ENCODE measurements around the gene CFAP141. TPM values are rescaled to one million over a fixed set of nuclear protein-coding genes. Genes with fewer than 3 reads are reported as not detected.

The CFAP141 gene
- total and polyA plus RNA-seq, 2 of the 13 experiments (the other 11 are each of a cell fraction or from before 2014, with no cell fraction given), result not detected

DNA sequence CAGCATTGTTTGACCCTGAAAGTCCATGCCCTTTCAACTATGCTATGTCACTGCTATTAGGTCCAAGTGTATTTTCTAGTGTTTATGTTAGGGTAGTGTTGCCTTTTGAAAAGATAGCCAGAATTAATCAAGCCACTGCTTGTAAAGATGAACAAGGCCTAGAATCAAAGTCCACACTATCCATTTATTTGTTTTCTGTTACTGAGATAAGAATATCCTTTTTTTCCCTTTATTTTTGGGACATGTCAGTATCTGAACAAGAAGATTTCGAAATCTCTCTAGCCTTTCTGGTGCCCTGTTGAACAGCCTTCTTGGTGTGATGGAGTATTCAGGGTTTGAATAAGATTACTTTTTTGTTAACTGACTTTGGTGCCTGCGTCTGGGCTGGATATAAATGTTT lies 31.3 kb upstream of the CFAP141 start (continued):
- TF ChIP-seq, protein P1, sequence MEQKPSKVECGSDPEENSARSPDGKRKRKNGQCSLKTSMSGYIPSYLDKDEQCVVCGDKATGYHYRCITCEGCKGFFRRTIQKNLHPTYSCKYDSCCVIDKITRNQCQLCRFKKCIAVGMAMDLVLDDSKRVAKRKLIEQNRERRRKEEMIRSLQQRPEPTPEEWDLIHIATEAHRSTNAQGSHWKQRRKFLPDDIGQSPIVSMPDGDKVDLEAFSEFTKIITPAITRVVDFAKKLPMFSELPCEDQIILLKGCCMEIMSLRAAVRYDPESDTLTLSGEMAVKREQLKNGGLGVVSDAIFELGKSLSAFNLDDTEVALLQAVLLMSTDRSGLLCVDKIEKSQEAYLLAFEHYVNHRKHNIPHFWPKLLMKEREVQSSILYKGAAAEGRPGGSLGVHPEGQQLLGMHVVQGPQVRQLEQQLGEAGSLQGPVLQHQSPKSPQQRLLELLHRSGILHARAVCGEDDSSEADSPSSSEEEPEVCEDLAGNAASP (CRISPR knock-in tag; IDR thresholded peaks at IDR 0.05; ENCODE audit: borderline replicate concordance), result peak; percentile 67; the same call in 1 of the 2 replicates
- no peak for TF ChIP-seq ZNF383 (CRISPR knock-in tag; IDR thresholded peaks at IDR 0.05; ENCODE audit: borderline replicate concordance)
- TF ChIP-seq, protein P2, sequence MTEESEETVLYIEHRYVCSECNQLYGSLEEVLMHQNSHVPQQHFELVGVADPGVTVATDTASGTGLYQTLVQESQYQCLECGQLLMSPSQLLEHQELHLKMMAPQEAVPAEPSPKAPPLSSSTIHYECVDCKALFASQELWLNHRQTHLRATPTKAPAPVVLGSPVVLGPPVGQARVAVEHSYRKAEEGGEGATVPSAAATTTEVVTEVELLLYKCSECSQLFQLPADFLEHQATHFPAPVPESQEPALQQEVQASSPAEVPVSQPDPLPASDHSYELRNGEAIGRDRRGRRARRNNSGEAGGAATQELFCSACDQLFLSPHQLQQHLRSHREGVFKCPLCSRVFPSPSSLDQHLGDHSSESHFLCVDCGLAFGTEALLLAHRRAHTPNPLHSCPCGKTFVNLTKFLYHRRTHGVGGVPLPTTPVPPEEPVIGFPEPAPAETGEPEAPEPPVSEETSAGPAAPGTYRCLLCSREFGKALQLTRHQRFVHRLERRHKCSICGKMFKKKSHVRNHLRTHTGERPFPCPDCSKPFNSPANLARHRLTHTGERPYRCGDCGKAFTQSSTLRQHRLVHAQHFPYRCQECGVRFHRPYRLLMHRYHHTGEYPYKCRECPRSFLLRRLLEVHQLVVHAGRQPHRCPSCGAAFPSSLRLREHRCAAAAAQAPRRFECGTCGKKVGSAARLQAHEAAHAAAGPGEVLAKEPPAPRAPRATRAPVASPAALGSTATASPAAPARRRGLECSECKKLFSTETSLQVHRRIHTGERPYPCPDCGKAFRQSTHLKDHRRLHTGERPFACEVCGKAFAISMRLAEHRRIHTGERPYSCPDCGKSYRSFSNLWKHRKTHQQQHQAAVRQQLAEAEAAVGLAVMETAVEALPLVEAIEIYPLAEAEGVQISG (CRISPR knock-in tag; IDR thresholded peaks at IDR 0.05), result no peak
- TF ChIP-seq NFKBIZ (CRISPR knock-in tag; IDR thresholded peaks at IDR 0.05), result no peak
- TF ChIP-seq, protein P3, sequence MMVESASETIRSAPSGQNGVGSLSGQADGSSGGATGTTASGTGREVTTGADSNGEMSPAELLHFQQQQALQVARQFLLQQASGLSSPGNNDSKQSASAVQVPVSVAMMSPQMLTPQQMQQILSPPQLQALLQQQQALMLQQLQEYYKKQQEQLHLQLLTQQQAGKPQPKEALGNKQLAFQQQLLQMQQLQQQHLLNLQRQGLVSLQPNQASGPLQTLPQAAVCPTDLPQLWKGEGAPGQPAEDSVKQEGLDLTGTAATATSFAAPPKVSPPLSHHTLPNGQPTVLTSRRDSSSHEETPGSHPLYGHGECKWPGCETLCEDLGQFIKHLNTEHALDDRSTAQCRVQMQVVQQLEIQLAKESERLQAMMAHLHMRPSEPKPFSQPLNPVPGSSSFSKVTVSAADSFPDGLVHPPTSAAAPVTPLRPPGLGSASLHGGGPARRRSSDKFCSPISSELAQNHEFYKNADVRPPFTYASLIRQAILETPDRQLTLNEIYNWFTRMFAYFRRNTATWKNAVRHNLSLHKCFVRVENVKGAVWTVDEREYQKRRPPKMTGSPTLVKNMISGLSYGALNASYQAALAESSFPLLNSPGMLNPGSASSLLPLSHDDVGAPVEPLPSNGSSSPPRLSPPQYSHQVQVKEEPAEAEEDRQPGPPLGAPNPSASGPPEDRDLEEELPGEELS (CRISPR knock-in tag; IDR thresholded peaks at IDR 0.05), result peak; percentile 83
- peak; percentile 81 for TF ChIP-seq NCOA2 (CRISPR knock-in tag; IDR thresholded peaks at IDR 0.05)
- no peak for TF ChIP-seq AHR (CRISPR knock-in tag; IDR thresholded peaks at IDR 0.05)
- TF ChIP-seq, protein P4, sequence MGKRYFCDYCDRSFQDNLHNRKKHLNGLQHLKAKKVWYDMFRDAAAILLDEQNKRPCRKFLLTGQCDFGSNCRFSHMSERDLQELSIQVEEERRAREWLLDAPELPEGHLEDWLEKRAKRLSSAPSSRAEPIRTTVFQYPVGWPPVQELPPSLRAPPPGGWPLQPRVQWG (CRISPR knock-in tag; IDR thresholded peaks at IDR 0.05; ENCODE audit: borderline replicate concordance, low read depth), result no peak
- TF ChIP-seq, protein P5, sequence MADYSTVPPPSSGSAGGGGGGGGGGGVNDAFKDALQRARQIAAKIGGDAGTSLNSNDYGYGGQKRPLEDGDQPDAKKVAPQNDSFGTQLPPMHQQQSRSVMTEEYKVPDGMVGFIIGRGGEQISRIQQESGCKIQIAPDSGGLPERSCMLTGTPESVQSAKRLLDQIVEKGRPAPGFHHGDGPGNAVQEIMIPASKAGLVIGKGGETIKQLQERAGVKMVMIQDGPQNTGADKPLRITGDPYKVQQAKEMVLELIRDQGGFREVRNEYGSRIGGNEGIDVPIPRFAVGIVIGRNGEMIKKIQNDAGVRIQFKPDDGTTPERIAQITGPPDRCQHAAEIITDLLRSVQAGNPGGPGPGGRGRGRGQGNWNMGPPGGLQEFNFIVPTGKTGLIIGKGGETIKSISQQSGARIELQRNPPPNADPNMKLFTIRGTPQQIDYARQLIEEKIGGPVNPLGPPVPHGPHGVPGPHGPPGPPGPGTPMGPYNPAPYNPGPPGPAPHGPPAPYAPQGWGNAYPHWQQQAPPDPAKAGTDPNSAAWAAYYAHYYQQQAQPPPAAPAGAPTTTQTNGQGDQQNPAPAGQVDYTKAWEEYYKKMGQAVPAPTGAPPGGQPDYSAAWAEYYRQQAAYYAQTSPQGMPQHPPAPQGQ (CRISPR knock-in tag; IDR thresholded peaks at IDR 0.05; ENCODE audit: borderline replicate concordance), result no peak
- TF ChIP-seq ZNF180 (CRISPR knock-in tag; IDR thresholded peaks at IDR 0.05; ENCODE audit: borderline replicate concordance, low read depth), result no peak
- TF ChIP-seq, protein P6, sequence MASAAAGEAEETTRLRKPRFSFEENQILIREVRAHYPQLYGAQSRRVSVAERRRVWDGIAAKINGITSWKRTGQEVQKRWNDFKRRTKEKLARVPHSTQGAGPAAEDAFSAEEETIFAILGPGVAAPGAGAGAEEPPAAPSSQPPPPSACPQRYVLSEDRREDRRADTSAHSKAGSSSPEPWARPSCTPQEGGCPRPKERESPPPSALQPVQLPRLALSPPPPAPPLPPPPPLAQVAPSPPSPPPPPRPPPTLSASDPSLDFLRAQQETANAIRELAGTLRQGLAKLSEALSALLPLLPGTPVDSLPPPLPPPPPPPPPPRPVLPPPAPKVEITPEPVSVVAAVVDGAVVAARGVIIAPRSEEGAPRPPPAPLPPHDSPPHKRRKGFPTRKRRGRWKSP (CRISPR knock-in tag; IDR thresholded peaks at IDR 0.05), result no peak
- no peak for TF ChIP-seq SIN3B (IDR thresholded peaks at IDR 0.05; ENCODE audit: low read length)
- peak; percentile 79 for TF ChIP-seq SAP130 (CRISPR knock-in tag; IDR thresholded peaks at IDR 0.05; ENCODE audit: low read depth)
- no peak for TF ChIP-seq GZF1 (CRISPR knock-in tag; IDR thresholded peaks at IDR 0.05)
- TF ChIP-seq KDM6A (CRISPR knock-in tag; IDR thresholded peaks at IDR 0.05; ENCODE audit: low read depth), result peak; percentile 65; the same call in 1 of the 2 replicates
- TF ChIP-seq, protein P7, sequence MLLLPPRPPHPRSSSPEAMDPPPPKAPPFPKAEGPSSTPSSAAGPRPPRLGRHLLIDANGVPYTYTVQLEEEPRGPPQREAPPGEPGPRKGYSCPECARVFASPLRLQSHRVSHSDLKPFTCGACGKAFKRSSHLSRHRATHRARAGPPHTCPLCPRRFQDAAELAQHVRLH (CRISPR knock-in tag; IDR thresholded peaks at IDR 0.05; ENCODE audit: borderline replicate concordance, low read depth), result no peak
- no peak for TF ChIP-seq MTF2 (CRISPR knock-in tag; IDR thresholded peaks at IDR 0.05; ENCODE audit: borderline replicate concordance)
- TF ChIP-seq HOXA5 (CRISPR knock-in tag; IDR thresholded peaks at IDR 0.05), result no peak
- TF ChIP-seq POLR2AphosphoS2 (IDR thresholded peaks at IDR 0.05; ENCODE audit: low read depth, low read length), result no peak
- TF ChIP-seq, protein P8, sequence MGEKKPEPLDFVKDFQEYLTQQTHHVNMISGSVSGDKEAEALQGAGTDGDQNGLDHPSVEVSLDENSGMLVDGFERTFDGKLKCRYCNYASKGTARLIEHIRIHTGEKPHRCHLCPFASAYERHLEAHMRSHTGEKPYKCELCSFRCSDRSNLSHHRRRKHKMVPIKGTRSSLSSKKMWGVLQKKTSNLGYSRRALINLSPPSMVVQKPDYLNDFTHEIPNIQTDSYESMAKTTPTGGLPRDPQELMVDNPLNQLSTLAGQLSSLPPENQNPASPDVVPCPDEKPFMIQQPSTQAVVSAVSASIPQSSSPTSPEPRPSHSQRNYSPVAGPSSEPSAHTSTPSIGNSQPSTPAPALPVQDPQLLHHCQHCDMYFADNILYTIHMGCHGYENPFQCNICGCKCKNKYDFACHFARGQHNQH (CRISPR knock-in tag; IDR thresholded peaks at IDR 0.05), result no peak; the same call in 1 of the 2 replicates

All from HepG2 (cell line).